GM19372 (cell line): ENCODE measurements around the gene PRPH.
"Not testable (repeated sequence)": the region's sequence is repeated elsewhere in the genome, so short reads cannot be mapped to it uniquely, and the experiment has no call there.

ENCODE experiments used
- ATAC-seq: cut with Tn5 transposase; IDR thresholded peaks from one replicate; pipeline ENCODE4 v1.9.1; 2021; ENCODE audit warnings: mild to moderate bottlenecking, low read depth, moderate library complexity; ENCODE audit not compliant: unreplicated experiment

The PRPH gene

GRCh38 chr12:49274396-49275069 is 20.4 kb upstream of the PRPH start:
- ATAC-seq, result no peak

DNA sequence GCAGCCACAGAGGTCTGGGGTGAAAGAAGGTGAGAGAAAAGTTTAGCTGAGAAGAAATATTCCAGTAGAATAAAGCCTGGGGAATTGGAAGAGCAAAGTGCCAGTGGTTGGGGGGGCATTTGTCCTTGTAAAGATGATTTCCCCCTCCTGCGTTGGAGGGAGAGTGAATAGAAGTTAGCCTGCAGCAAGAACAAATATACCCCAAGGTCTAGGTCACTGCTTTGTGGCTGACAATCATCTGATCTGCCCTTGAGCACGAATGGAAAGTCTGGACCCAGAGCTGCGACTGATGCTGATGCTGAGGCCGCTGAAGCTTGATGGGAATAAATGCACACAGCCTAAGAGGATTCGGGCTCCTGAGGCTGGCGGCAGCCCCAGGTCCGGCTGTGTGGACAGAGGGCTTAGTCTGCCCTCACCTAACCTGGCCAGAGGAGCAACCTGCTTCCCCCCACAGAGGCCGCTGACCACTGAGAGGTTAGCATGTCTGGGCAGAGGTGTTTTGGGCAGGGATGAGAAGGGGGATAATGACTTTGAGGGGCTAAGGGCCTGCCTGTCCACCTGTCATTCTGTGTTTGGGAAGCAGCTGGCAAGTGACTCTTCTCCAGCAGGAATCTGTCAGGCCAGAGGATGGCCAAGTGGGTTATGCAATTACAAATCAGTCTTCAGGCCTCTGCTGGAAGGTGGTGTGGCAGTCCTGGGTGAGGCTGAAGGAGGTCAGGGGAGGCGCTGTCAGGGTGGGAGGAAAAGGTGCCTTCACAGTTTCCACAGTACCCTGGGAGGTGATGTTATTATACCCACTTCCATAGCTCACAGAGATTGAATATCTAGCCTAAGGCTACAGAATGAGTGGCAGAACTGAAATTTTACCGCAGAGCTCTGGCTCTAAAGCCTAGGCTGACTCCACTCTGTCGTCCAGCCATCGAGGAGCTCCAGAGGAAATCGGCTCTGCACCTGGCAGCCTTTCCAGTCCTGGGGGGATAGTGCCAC is 18.4 kb upstream of the PRPH start:
- ATAC-seq, result no peak

GRCh38 chr12:49277466-49277865 is 17.5 kb upstream of the PRPH start:
- no peak for ATAC-seq

DNA sequence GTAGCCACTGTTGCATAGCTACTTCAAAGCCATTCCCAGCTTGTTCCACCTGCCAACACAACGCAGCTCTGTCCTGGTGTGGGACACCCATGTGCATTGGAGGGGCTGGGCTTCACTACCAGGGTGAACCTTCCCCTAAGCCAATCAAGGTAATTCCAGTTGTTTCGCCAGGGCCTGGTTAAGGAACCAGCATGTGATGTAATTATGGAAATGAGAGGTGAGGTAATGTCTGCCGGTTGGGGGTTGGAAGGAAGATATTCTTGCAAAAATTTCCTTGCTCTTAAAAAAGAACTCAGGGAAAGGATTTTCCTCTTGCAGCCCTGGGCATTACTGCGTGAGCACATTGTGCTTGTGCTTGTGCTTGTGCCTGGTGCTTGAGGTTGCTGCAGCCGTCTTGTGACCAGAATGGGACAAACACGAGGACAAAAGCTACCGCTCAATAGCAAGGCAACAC is 15.2 kb upstream of the PRPH start:
- no peak for ATAC-seq

DNA sequence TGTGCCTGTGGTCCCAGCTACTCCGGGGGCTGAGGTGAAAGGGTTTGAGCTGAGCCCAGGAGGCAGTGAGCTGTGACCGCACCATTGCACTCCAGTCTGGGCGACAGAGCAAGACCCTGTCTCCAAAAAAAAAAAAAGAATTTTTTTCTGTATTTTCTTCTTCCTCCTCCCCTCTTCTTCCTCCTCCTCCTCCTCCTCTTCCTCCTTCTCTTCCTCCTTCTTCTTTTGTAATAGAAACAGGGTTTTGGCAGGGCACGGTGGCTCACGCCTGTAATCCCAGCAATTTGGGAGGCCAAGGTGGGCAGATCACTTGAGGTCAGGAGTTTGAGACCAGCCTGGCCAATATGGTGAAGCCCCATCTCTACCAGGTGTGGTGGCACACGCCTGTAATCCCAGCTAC is 14.4 kb upstream of the PRPH start:
- ATAC-seq, result not testable (repeated sequence)

- no peak for ATAC-seq
Observed at GRCh38 chr12:49282302-49282701, 12.6 kb upstream of the PRPH start.

DNA sequence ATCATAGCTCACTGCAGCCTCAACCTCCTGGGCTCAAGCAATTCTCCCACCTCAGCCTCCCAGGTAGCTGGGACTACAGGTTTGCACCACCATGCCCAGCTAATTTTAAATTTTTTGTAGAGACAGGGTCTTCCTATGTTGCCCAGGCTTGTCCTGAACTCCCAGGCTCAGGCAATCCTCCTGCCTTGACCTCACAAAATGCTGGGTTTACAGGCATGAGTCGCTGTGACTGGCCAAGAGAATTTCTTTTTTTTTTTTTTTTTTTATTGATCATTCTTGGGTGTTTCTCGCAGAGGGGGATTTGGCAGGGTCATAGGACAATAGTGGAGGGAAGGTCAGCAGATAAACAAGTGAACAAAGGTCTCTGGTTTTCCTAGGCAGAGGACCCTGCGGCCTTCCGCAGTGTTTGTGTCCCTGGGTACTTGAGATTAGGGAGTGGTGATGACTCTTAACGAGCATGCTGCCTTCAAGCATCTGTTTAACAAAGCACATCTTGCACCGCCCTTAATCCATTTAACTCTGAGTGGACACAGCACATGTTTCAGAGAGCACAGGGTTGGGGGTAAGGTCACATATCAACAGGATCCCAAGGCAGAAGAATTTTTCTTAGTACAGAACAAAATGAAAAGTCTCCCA is 12.1 kb upstream of the PRPH start:
- not testable (repeated sequence) for ATAC-seq

GRCh38 chr12:49283541-49284429 is 11.2 kb upstream of the PRPH start:
- no peak for ATAC-seq

DNA sequence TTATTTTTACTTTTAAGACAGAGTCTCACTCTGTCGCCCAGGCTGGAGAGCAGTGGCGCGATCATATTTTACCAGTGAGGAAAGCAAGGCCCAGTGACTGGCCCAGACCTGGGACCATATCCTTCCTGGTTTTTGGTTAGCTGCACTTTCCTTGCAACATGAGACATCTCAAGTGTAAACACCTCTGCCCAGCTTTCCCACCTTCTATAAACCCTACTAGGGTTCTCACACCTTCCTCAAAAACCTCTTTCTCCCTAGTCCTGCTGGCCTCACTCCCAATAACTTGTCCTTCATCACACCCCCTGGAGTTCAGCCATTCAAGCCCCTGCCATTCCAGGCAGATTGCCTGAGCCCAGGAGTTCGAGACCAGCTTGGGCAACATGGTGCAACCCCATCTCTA is 10.3 kb upstream of the PRPH start:
- no peak for ATAC-seq

DNA sequence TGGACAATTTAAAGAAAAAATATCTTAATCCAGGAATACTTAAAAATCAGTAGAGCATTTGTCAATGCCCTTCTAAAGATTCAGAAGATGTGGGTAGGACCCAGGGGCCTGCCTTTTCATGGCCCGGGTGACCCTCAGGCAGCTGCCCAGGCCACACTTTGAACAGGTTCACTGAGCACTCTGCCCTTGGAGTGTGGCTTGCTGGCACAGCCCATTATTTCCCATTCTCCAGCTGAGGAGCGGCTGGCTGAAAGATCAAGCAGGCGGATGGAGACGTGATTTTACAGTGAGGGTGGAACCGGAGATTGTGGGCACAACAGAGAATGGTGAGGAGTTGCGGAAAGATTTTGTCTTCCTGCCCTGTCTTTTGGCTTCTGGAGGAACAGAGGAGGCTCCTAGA is 7.1 kb upstream of the PRPH start:
- ATAC-seq, result no peak

DNA sequence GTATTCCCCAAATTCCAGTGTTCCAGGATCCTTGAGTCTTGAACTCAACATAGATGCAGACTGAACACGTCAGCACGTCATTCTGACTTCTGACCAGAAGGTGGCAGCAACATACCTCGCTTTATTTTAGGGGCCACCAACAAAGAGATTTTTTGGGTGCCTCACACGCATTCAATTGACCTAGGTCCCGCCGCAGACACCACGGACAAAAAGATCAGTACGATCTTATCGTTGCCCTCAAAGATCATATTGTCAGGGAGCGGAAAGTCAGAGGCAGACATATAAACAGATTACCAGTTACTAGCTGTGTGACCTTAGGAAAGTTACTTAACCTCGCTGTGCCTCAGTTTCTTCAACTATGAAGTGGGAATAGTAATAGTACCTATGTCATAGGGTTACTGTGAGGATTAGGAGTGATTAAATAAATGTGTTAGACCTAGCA is 6.5 kb upstream of the PRPH start:
- ATAC-seq, result no peak

DNA sequence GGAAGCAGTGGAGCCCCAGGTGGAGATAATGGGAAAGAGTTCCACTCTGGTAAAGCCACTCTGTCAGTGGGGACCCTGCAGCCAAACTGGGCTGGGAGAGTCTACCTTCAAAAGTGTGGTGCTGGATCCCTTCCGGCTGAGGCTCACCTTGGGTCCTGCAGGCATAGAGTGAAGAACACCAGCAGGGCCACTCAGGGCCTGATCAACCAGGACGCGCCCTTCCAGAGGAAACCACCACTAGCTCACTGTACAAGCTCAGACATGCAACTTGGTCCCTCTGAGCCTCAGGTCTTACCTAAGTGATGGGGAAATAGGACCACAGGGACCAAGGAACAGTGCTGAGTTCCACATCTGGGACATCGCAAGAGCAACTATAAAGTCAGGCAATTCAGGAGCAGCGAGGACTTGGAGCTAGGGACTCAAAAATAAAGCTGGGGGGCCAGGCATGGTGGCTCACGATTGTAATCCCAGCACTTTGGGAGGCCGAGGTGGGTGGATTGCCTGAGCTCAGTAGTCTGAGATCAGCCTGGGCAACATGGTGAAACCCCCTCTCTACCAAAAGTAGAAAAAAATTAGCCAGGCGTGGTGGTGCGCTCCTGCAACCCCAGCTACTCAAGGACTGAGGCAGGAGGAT is 5.9 kb upstream of the PRPH start:
- no peak for ATAC-seq

DNA sequence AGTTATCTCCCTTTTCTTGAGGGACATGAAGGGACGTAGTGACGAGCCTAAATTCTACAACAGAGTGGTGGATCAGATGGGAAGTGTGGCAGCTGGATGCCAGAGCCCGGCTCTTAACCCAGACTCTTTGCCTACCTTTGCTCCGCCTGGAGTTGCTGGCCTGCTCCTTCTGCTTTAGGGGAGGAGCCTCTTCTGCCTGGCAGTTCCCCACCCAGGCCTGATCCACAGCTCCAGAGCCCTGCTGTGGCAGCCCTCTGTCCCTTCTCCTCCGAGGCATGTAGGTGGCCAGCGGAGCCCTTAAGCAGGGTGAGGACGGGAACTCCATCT is 2.3 kb upstream of the PRPH start:
- no peak for ATAC-seq

- ATAC-seq, result no peak
Observed at GRCh38 chr12:49293056-49293956, 1.6 kb upstream of the PRPH start.

- no peak for ATAC-seq
Observed at GRCh38 chr12:49294086-49294803, 702 bp upstream of the PRPH start.

DNA sequence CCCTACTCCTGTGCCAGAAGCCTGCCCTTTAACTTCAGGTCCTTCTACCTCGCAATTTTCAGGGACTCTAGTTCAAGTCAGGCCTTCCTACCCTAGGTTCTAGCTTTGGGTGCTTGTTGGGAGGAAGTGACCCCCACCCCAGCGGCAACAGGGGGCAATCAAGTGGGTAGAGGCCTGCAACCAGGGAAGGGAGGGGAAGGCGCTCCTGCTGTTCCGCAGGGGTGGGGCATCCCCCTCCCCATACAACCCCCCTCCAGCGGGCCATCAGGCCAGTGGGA is 204 bp upstream of the PRPH start:
- no peak for ATAC-seq

DNA sequence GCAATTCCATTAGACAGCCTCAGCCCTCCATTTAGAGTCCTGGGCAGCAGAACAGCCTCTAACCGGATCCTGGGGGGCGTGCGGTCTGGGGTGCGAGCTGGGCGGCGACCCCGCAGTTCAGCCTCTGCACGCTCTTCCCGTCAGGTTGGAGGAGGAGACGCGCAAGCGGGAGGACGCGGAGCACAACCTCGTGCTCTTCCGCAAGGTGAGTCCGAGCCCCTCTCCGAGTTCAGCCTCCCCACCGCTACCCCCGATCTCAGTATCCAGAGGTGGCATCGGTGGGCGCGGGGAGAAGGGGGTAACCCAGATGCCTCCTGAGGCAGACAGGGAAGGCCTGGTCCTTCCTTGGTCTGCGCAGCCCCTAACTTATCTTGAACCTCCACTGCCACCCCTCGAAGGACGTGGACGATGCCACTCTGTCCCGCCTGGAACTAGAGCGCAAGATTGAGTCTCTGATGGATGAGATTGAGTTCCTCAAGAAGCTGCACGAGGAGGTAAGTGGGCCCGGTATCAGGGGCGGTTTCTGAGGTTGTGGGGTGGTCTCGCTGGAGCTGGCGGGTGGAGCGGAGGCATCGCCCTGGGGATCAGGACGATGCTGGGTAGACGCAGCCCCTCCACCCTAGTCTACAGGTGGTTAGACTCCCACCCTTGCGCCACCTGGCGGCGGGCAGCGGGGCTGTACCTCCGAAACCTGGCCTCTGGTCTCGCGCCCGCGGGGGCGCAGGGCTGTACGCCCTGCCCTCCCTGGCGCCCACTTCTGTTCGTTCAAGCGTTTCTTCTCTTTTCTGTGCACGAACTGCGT is 1.3 kb downstream of the PRPH start:
- no peak for ATAC-seq
